GM23338 (cell line): Measurements from ENCODE around the gene DCAF7. TPM values are rescaled to one million over a fixed set of nuclear protein-coding genes. Genes with fewer than 3 reads are reported as not detected.

ENCODE experiments used
- polyA plus RNA-seq: library from polyadenylated mRNA; unstranded; fragments of >200 nt; fragmentation: Nextera tagmentation; extraction: Ambion mirVana; gene quantifications from 2 replicates; pipeline ENCODE4 v1.2.1, GENCODE V29; 2016
- small RNA-seq: library from RNA; depleted of rRNA; stranded (forward); fragments of <200 nt; gene quantifications from one replicate; pipeline ENCODE3, GENCODE V24; 2014; ENCODE audit warnings: low replicate concordance
- total RNA-seq: library from RNA; depleted of rRNA; stranded (reverse); fragments of >200 nt; shearing (Covaris generic); gene quantifications from 2 replicates; pipeline ENCODE4 v1.2.3, GENCODE V29; 2014; rRNA removed

DCAF7 gene
- total and polyA plus RNA-seq, 2 experiments from 2014 or later, result 31.3 to 60.1 TPM

Small RNA genes lying within 50 kb of the gene (small RNA-seq; reads per million reads assigned to genes)
- not detected for gene RNU6-288P

Other genes starting within 250 kb of the DCAF7 start
- 21.9 and 30.9 TPM in 2 replicates for gene CYB561, start 104.2 kb upstream of the DCAF7 start, total RNA-seq
- 13.2 and 13.7 TPM in 2 replicates for gene CYB561, start 104.2 kb upstream of the DCAF7 start, polyA plus RNA-seq
- 5.4 and 9.1 TPM in 2 replicates for gene ACE, start 73.4 kb upstream of the DCAF7 start, total RNA-seq
- gene ACE, start 73.4 kb upstream of the DCAF7 start, polyA plus RNA-seq, result 0.82 and 1.0 TPM in 2 replicates
- 2.8 and 3.0 TPM in 2 replicates for gene KCNH6, start 27.1 kb upstream of the DCAF7 start, total RNA-seq
- gene KCNH6, start 27.1 kb upstream of the DCAF7 start, polyA plus RNA-seq, result 1.1 and 1.3 TPM in 2 replicates
- gene TACO1, start 50.4 kb downstream of the DCAF7 start, total RNA-seq, result 10.6 and 15.4 TPM in 2 replicates
- 19.9 and 21.9 TPM in 2 replicates for gene TACO1, start 50.4 kb downstream of the DCAF7 start, polyA plus RNA-seq
- gene MAP3K3, start 71.9 kb downstream of the DCAF7 start, total RNA-seq, result 22.2 and 24.6 TPM in 2 replicates
- gene MAP3K3, start 71.9 kb downstream of the DCAF7 start, polyA plus RNA-seq, result 6.1 and 7.3 TPM in 2 replicates
- gene LIMD2, start 149.6 kb downstream of the DCAF7 start, total RNA-seq, result 98.8 and 119 TPM in 2 replicates
- gene LIMD2, start 149.6 kb downstream of the DCAF7 start, polyA plus RNA-seq, result 105 and 107 TPM in 2 replicates
- 21.2 and 28.8 TPM in 2 replicates for gene STRADA, start 191.3 kb downstream of the DCAF7 start, total RNA-seq
- gene STRADA, start 191.3 kb downstream of the DCAF7 start, polyA plus RNA-seq, result 17.8 and 18.0 TPM in 2 replicates
- gene CCDC47, start 223.1 kb downstream of the DCAF7 start, total RNA-seq, result 56.4 and 61.9 TPM in 2 replicates
- 31.5 and 38.5 TPM in 2 replicates for gene CCDC47, start 223.1 kb downstream of the DCAF7 start, polyA plus RNA-seq
- gene DDX42, start 223.7 kb downstream of the DCAF7 start, total RNA-seq, result 101 TPM in 2 replicates
- gene DDX42, start 223.7 kb downstream of the DCAF7 start, polyA plus RNA-seq, result 50.9 and 57.8 TPM in 2 replicates